ENCODE results near the gene KAT5.
"Not testable (repeated sequence)": the region's sequence is repeated elsewhere in the genome, so short reads cannot be mapped to it uniquely, and the experiment has no call there.

The KAT5 gene

DNA sequence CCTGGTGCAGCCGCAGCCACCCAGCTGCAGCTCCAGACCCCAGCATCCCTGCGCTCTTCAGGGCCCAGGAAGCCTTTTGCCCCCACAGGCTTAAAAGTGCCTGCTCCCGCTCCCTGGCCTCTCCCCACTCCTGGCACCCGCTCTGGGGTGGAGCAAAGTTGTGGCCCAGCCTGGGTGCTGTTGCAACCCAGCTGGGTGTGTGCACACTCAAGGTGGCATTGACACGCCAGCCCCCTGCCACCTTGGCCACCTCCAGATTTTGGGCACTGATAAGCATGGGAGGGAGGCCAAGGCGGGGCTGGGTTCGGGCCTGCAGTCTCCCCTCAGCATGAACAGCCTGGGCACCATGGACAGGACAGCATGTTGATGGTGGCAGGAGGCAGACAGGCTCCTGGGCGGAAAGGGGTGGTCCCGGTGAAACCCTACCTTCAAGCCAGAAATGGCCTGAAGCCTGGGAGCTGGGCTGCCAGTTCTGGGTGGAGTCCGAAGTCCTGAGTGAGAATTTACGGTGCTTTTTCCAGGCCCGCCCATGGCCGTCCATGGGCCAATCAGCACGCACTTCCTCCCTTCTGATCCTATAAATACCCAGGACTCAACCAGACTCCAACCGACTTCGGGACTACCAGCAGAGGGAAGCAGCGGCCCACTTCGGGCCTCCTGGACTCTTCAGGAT is 32.1 kb downstream of the KAT5 start:
- DNase-seq (ENCODE audit: low read depth, low spot score) = no peak

DNA sequence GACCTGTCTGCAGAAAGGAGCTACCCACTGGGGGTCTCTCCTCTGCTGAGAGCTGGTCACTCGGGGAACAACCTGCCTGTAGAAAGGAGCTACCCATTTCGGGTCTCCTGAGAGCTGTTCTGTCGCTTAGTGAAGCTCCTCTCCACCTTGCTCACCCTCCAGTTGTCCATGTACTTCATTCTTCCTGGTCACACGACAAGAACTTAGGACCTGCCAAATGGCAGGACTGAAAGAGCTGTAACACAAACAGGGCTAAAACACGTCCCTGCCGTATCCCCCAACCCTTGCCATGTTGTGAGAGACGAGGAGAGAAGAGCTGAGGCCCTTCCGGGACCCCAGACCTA is 32.6 kb downstream of the KAT5 start:
- DNase-seq (ENCODE audit: low read depth, low spot score) = no peak

DNA sequence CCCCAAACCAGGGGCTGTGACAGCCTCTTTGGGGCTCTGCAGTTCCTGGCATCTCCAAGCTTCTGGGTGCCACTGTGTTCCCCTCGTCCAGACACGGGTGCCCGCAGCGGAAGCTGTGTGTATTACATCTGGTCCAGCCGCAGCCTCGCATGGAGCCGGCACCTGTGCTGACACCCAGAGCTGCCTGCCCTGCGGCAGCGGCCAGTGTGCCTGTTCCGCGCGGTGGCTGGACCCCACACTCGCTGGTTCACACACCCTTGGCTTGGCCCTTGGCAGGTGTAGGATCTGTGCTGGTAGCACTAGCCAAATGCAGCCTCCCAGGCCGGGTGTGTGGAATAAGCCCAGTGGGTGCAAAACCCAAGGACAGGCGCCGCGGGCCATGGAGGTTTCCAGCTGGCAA is 33.0 kb downstream of the KAT5 start:
- DNase-seq (ENCODE audit: low read depth, low spot score) = no peak

GRCh38 chr11:65762169-65762568 is 50.1 kb downstream of the KAT5 start:
- DNase-seq (ENCODE audit: low read depth, low spot score) = not testable (repeated sequence)

DNA sequence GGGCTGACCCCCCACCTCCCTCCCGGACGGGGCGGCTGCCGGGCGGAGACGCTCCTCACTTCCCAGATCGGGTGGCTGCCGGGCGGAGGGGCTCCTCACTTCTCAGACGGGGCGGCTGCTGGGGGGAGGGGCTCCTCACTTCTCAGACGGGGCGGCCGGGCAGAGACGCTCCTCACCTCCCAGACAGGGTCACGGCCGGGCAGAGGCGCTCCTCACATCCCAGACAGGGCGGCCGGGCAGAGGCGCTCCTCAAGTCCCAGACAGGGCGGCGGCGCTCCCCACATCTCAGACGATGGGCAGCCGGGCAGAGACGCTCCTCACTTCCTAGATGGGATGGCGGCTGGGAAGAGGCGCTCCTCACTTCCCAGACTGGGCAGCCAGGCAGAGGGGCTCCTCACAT is 50.8 kb downstream of the KAT5 start:
- not testable (repeated sequence) for DNase-seq (ENCODE audit: low read depth, low spot score)

GRCh38 chr11:65764434-65764833 is 52.4 kb downstream of the KAT5 start:
- no peak for DNase-seq (ENCODE audit: low read depth, low spot score)

DNA sequence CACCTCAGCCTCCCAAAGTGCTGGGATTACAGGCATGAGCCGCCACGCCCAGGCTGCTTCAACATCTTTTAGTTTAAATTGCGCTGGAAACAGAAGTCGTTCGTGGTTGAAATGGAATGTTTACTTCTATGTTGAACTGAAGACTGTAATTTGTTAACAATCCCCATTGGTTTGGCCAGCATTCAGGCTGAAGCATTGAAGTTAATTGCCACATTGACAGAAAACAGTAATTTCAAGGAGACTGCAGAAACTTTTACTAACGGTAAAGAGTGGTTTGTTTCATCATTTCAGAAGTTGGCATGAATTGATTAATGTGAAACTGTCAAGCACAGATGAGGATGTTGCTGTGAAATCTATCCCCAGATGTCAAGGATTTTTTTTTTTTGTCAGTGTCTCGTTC is 54.5 kb downstream of the KAT5 start:
- DNase-seq (ENCODE audit: low read depth, low spot score) = no peak

GRCh38 chr11:65767406-65767805 is 55.4 kb downstream of the KAT5 start:
- DNase-seq (ENCODE audit: low read depth, low spot score) = no peak

DNA sequence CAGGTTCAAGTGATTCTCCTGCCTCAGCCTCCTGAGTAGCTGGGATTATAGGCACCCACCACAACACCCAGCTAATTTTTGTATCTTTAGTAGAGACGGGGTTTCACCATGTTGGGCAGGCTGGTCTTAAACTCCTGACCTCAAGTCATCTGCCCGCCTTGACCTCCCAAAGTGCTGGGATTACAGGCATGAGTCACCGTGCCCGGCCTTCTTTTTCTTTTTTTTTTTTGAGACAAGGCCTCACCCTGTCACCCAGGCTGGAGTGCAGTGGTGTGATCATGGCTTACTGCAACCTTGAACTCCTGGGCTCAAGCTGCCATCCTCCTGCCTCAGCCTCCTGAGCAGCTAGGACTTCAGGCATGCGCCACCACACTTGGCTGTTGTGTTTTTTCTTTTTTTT is 55.8 kb downstream of the KAT5 start:
- DNase-seq (ENCODE audit: low read depth, low spot score) = not testable (repeated sequence)
